Effector CD8-positive, alpha-beta T cell (primary cell): Measurements from ENCODE around the gene CD82.

Source experiments
- DNase-seq: peaks from one replicate; lab custom pipeline; 2025; lab: John Stamatoyannopoulos, UW

CD82 gene

DNA sequence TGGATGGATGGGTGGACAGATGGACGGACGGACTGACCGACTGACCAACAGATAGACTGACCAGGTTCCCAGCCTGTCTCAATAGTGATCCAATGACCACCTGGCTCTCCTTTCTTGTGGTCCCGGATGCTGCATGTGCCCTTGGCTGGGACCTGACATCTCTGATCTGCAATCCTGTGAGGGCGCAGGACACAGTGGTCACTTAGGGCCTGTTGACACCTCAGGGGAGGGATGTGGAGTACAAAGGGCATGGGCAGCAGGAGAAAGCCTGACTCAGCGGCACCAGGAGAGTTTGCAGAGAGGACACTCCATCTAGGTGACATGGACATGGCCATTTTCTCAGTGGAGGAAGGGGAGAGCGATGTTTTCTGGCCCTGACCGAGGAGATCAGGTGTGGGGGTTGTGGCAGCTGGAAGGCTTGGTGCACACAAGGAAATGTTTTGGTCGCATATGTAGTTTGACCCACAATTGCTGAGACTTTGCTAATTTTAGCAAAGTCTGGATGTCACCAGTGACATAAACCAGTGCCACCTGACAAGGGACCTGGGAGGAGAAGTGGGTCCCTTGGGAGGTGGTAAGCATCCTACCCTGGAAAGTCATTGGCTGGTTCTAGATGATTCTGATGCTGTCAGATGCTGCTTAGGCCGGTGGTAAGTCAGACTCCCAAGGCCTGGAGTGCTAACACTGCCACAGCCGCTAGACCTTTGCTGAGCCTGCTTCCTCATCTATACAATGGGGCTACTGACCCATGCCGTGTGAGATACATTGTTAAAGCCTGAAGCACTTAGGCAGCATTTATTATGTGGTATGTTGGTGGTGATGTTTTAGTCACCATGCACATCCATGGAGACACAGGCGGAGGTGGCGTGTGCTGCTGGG lies 50.7 kb downstream of the CD82 start:
- no peak for DNase-seq

DNA sequence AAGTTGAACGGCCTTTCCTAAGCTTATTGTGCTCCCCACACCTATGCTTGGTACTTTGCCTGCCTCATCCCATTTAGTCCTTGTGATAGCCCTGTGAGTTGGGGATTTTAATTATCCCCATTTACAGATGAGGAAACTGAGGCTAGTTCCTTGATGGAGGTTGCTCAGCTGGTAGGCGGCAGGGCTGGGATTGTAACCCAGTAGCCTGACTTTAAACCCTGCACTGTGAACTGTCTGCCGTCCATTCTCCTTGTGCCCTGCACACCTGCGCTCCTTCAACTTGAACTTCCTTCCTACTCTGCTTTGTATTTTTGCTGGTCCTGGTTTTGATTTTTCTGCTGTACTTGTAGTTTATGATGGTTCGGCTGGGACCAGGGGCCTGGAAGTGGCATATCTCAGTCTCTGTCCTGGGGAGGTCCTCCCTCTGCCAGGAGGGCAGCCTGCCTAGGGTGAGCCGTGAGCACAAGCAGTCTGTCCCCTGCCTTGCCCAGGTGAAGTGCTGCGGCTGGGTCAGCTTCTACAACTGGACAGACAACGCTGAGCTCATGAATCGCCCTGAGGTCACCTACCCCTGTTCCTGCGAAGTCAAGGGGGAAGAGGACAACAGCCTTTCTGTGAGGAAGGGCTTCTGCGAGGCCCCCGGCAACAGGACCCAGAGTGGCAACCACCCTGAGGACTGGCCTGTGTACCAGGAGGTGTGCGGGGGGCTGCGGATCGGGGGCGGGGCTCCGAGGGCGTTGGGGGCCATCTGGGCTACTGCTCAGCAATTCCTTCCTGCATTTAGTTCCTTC lies 52.4 kb downstream of the CD82 start:
- no peak for DNase-seq

DNA sequence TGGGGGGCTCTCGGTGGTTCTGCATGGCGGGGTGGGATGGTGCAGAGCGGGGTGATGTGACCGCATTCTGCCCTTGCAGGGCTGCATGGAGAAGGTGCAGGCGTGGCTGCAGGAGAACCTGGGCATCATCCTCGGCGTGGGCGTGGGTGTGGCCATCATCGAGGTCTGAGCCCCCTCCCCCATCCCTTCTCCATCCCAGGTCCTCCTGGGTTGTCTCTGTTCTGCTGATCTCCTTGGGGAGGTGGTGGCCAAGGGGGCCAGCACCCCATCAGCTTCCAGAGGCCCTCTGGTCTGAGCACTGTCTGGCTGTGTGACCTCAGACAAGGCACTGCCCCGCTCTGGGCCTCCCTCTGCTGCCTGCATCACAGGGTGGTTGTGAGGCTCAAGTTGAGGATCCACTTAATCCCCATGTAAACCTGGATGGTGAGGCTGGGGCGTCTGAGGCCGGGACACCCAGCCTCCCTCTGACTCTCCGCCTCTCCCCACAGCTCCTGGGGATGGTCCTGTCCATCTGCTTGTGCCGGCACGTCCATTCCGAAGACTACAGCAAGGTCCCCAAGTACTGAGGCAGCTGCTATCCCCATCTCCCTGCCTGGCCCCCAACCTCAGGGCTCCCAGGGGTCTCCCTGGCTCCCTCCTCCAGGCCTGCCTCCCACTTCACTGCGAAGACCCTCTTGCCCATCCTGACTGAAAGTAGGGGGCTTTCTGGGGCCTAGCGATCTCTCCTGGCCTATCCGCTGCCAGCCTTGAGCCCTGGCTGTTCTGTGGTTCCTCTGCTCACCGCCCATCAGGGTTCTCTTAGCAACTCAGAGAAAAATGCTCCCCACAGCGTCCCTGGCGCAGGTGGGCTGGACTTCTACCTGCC lies 53.3 kb downstream of the CD82 start:
- DNase-seq: no peak

DNA sequence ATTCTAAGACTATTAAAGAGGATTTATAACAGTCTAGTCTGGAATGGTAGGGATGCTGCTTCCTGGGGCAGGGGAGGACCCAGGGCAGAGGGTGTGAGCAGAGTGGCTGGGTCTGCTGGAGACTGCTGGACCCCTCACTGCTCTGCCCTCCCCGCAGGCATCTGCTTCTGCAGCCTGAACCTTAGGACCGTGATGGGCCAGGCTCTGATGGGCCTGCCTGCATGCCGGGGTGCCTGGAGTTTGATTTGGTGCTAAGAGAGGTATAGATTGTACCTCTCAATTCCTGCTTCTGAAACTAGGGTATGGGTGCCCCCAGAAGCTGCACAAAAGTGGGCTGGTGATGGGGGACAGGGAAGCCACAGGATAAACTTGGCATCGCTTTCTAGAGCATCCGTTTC lies 54.9 kb downstream of the CD82 start:
- no peak for DNase-seq

DNA sequence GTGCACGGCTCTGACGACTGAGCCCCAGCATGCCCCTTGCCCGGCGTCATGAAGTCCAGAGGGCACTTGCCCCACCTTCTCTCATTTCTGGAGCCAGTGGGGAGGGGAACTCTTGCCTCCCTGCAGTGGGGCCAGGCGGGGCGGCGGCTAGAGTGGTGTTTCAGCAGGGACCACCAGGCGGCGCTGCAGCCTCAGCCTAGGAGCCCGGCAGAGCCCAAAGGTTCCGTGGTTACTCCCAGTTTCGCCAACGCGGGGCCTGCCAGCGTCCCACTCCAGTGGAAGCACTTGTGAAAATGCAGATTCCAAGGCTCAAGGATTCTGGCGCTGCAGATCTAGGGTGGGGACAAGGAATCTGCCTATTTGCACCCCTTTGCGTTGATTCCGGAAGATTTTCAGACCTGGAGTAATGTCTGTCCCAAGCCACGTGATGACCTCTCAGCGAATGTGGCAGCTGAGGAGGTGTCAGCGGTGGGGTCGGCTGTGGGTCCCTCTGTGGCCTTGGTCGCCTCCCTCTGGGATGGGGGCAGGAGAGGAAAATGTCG lies 55.7 kb downstream of the CD82 start:
- peak; percentile 29 for DNase-seq

DNA sequence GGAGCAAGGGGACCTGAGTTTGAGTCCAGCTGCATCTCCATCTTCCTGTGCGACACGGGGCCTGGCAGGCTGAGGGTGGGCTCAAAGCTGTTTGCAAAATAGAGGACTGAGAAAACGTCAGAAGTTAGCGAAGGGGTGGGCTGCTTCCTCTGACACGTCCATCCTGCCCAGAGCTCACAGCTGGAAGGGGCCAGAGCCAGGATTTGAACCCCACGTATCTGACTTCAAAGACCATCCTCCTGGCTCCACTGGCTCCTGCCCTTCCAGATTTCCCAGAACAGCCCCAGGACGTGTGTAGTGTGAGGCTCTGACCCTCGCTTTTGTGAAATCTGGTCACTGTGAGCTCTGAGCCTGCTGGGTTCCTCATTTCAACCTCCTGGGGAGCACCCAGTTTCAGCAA lies 56.3 kb downstream of the CD82 start:
- DNase-seq: no peak

DNA sequence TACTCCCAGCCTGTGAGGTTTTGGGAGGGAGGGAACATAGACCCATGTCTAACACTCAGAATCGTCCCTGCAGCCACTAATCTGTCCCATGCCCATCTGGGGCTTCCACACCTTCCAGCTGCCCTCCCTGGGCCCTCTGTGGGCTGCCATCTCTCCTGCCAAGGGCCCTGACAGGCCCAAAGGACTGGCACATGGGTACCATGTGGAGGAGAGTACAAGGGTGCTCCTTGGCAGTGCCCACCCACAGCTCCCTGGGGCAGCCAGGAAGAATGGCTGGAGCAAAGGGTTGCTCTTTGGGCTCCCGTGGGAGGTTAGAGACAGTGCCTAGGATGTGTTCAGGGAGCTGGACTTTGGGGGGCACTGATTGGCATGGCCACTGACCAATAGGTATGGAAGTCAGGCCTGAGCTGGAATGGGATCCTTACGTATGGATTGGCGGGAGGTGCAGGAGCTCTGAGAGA lies 56.8 kb downstream of the CD82 start:
- no peak for DNase-seq

DNA sequence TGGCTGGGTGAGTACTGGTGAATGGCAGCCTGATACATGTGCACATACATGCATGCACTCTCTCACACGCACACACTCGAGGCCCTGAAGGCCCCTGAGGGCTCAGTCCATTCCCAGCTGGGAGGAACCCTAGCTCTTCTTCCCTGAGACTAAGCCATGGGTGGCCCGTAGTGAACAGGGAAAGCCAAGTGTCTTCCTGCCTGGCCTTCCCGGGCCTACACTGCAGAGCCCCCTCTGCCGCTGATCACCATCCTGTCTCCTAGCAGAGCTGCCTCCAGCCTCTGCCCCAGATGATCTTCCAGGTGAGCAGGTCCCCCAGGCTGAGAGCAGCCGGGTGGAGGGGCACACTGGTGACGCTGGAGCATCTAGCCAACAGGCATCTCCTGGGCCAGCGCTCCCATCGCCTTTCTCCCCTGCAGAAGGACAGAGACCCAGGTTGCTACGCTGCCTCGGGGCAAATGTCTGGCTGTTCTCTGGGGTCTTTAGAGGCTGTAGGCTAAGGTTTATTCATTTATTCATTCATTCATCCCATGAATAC lies 57.3 kb downstream of the CD82 start:
- DNase-seq: no peak

DNA sequence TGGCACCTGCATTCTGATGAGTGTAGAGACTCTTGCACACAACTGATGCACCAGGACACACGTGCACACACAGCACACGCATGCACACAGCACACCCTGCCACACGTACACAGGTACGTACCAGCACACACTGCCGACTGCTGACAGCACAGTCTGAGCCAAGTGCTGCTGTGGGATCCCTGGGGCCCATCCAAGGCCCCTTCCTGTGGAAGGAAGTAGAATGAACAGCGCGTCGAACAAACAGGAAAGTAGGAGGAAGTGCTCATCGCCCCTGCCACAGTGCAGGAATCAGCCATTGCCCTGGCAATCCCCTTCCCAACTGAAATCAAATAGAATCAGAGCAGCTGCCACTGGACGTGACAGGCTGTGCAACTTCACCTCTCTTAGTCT lies 57.9 kb downstream of the CD82 start:
- no peak for DNase-seq

DNA sequence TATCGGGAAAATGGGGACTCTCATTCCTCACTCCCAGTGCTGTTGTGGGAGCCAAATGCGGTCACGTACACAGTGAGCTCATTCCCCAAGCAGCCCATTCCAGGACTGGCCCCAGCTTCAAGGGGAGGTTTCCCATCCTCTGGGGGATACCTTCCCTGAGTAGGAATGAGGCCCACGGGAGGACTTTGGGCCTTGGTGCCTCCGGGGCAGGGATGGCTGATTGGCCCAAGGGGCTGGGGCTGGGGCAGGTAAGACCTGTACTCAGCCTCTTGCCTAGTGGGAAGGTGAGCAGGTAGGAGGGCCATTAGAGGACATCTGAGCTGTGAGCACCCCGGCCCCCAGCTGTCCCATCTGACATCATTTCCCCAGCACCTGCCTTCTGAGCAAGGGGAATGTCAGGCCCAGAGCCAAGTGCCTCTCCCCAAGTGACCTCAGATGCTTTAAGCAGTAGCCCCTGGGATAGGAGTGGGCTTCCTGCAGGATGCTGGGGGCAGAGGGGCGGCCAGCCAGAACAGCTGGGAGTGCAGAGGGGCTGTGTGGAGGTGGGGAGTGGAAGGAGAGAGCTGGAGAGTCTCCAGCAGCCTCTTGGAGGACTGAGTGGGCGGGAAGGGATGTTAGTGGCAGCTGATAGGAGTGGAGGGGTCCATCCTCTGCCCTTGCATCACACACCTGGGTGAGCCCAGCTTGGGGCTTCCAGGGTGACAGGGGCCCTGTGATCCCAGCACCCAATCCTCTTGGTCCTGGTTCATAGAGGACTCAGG lies 58.4 kb downstream of the CD82 start:
- DNase-seq: no peak

DNA sequence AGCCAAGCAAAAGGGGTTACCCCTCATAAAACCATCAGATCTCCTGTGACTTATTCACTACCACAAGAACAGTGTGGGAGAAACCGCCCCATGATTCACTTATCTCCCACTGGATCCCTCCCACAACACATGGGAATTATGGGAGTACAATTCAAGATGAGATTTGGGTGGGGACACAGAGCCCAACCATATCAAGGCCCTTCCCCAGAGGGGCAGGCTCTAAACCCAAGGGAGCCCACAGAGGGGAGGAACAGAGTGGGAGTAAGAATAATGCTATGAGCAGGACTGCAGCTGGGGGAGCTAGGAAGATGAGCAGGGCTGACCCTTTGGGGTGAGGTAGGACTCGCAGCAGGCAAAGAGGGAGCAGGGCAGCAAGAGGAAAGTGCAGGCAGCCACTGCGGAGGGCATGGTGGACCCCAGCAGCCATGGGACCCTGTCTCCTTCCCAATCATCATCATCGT lies 59.3 kb downstream of the CD82 start:
- DNase-seq: no peak

DNA sequence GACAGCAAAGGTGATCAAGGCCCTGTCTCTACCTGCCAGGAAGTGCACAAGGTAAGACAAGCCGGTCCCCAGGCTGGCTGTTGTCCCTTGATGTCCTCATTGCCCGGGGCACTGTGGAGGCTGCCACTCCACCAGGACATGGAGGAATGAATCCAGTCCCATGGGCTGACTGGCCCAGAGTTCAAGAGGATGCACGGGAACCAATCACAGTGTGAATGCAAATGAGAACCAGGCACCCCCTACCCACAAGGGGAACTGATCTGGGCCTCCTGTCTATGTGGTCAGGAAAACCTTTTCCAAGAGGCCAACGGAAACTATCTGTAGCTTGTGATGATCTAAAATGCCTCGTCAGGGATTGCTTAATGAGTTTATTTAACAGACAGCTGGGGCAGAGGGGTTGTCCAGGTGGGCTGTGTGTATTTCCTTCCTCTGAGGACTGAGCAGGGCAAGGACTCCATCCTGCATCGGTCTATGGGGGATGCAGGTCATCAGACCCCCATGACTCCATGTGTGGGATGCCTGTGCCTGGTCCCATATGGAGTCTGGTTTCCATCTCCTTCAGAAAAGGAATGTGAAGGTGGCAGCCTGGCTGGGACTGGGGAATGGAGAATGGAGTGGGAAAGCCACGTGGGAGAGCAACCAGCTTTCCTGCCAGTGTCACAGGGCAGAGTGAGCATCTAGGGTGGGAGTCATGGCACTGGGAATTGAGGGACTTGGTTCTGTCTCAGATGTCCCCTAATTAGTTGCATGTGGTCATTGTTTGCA lies 60.5 kb downstream of the CD82 start:
- DNase-seq: no peak

DNA sequence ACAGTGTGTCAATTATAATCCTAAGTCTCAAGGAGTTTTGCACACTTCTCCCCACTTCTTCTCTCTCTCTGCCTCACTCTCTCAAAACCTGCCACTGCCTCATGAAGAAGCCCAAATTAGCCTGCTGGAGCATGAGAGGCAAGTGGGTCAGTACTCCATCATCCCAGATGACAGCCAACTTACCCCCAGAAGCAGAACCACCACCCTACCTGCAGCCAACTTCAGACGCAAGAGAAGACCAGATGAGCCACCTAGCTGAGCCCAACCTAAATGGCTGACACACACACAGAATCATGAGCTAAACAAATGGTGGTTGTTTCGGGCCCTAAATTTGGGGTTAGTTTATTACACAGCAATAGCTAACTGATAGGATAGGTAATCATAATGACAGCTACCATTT lies 61.2 kb downstream of the CD82 start:
- DNase-seq: no peak

DNA sequence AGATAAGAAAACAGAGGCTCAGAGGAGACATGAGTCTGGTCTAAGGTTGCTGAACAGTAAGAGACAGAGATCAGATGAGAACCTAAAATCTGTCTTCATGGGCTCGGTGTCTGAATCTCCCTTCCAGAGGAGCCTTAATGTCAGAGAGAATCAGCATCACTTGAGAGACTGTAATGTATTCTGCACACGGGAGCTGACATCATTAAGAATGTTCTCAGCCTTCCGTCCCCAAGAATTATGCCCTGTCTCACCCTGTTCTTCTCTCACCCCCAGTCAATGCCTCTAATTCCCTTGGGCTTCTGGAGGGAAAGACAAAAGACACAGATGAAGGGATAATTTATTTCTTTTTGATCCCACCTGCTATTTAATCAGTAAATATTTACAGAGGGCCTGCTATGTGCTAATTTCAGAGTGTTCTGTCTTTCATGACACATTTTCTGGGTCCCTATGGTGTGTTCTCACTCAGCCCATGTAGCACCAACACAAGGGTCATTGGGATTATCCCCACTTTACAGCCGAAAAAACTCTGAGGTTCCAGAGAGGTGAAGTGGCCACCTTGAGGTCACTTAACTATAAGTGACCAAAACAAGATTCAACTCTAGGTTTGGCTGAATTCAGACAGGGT lies 61.8 kb downstream of the CD82 start:
- no peak for DNase-seq

DNA sequence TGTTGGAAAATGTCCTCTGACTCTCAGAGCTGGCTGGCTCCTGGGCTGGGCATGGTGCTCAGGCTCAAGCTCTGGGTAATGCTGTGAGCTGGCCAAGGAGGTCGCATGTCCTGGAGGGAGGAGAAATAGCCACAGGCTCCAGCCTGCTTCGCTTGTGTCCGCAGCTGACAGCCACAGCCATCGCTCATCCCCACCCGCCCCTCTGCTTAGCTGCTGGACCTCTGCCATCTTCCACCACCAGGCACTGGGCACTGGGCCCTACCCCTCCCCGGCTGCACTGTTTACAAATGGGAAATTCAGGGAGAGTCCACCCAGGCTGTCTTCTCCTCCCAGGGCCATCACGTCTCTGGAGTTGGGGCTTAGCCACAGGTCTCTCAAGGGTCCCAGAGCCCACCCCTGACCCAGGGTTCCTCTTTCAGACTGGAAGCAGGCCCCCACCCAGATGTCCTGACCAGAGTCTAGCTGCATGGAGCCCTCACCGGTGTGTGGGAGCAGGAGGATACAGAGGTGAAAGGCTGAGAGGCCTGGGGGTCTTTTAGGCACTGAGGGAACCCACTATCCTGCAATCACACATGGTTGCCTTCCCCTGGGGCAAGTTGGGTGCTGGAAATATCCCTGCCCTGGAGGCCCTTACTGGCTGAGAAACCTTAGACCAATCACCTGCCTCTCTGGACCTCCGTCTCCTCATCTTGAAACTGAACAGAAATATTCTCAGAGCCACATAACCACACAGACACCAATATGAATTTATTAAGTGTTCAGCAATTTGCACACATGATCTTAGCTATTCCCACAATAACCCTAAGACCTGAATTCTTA lies 62.7 kb downstream of the CD82 start:
- no peak for DNase-seq

DNA sequence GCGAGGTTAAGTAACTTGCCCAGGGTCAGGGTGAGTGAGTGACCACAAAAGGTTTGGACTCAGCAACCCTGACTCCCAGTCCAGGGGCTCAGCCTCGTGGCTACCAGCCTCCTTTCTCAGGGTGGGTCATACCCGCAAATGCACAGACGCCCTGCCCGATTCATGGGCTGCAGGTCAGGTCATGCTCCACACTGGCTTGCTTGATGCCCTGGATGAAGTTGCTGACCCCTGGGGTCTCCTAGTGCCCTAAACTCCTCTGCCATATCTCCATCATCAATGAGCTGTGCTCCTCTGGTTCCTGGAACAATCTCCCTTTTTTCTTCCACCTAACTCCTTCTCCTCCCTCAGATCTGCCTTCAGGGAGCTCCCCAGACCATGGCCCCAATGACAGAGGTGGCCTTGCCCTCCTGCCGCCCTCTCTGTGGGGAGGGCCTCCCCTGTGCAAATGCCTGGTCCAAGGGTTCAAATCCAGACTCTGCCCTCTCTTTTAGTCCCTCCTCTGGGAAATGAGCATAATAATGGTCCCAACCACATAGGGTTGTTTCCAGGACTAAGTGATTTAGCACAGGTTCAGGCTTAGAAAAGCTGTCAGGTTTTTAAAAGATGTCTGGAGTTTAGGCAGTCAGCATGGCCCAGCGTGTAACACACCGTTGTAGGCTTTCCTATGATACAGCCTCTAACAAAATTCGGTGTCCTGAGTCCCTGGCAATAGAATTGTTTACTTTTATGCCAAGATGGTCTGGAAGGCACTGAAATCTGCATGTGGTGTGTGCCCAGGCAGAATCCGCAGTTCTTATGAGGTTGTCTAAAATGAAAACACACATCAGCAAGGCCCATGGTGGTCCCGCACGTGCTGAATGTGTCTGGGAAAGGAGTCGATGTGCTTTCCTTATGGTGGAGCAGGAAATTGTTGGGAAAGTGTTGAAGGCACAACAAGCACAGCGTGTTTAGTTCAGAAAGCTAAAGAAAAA lies 63.6 kb downstream of the CD82 start:
- DNase-seq: no peak

DNA sequence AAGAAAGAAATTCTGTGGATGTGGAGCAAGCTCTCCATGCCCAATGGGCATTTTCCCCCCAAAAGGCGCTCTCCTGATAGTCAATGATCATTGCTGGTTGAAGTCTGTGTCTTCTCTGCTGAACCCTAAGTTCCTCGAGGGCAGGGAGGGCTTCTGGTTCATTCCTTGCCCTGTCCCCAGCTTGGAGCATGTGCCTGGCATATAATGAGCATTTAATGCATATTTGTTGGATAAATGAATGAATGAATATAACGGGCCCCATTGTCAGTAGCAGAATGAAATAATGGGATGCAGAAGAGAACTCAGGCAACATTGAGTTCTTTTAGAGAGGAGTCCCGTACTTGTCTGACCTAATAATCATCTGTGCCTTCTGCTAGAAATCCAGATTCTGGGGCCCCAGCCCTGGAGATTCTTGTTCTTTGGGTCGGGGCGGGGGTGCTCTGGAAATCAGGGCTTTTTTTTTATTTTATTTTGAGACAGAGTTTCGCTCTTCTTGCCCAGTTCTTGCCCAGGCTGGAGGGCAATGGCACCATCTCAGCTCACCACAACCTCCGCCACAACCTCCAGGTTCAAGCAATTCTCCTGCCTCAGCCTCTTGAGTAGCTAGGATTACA lies 64.4 kb downstream of the CD82 start:
- DNase-seq: no peak
